ENCODE results near the gene HPCAL1.
A peak's percentile ranks its signal among the peaks of the same experiment; 100 is the strongest.

HPCAL1 gene

GRCh38 chr2:10405448-10405847 is 102.7 kb downstream of the HPCAL1 start:
- FAIRE-seq: no peak
- TF ChIP-seq CTCF (IDR thresholded peaks at IDR 0.05; ENCODE audit: insufficient read depth, missing control alignments): no peak

GRCh38 chr2:10406016-10406415 is 103.3 kb downstream of the HPCAL1 start:
- no peak for TF ChIP-seq CTCF (IDR thresholded peaks at IDR 0.05; ENCODE audit: insufficient read depth, missing control alignments)
- FAIRE-seq (no peak), DNase-seq (ENCODE audit: insufficient read length, low spot score) (no peak)

More at GRCh38 chr2:10405448-10405847, 102.7 kb downstream of the HPCAL1 start:
- DNase-seq (ENCODE audit: insufficient read length, low spot score): no peak

- no peak for FAIRE-seq
- no peak for DNase-seq (ENCODE audit: insufficient read length, low spot score)
- no peak for TF ChIP-seq CTCF (IDR thresholded peaks at IDR 0.05; ENCODE audit: insufficient read depth, missing control alignments)
Measured at GRCh38 chr2:10406491-10407188, 103.9 kb downstream of the HPCAL1 start.

GRCh38 chr2:10407432-10407831 is 104.7 kb downstream of the HPCAL1 start:
- FAIRE-seq (no peak), DNase-seq (ENCODE audit: insufficient read length, low spot score) (no peak)
- TF ChIP-seq CTCF (IDR thresholded peaks at IDR 0.05; ENCODE audit: insufficient read depth, missing control alignments): no peak

- DNase-seq (ENCODE audit: insufficient read length, low spot score): no peak
- no peak for FAIRE-seq
- TF ChIP-seq CTCF (IDR thresholded peaks at IDR 0.05; ENCODE audit: insufficient read depth, missing control alignments): no peak
Measured at GRCh38 chr2:10407841-10408648, 105.3 kb downstream of the HPCAL1 start.

- FAIRE-seq (no peak), DNase-seq (ENCODE audit: insufficient read length, low spot score) (peak; percentile 87)
- peak; percentile 89 for TF ChIP-seq CTCF (IDR thresholded peaks at IDR 0.05; ENCODE audit: insufficient read depth, missing control alignments)
Measured at GRCh38 chr2:10408649-10409579, 106.2 kb downstream of the HPCAL1 start.

Measured in D721Med (cell line).